ENCODE measurements around the gene CCDC88B.

CCDC88B gene

GRCh38 chr11:64372021-64372420, 32.0 kb downstream of the CCDC88B start:
- no peaks in the 10 kb centered on the region for H3K27me3 ChIP-seq (ENCODE audit: insufficient read depth, low read length)
- no peaks in the 10 kb centered on the region for H3K4me1 ChIP-seq (ENCODE audit: insufficient read depth, low read length)
- no peak overlapping the region for H3K27ac ChIP-seq (ENCODE audit: low read depth, low read length)
- H3K4me3 ChIP-seq (ENCODE audit: low read length) = no peak overlapping the region
- H3K9me3 ChIP-seq (ENCODE audit: insufficient read depth, low read depth, low read length) = no peaks in the 10 kb centered on the region
- WGBS = 94% methylated on average over 6 of the region's 6 CpGs
- no peak overlapping the region for H3K9ac ChIP-seq (ENCODE audit: low read depth, low read length)
- peaks cover 11% of the 10 kb centered on the region; the same call in 1 of the 2 replicates for H3K36me3 ChIP-seq (ENCODE audit: insufficient read depth, low read length)

- H3K36me3 ChIP-seq (ENCODE audit: insufficient read depth, low read length) = 0 out of 2 replicates have a peak, but pooled peaks cover 6% of the 10 kb centered on the region
- WGBS = 58% methylated on average over 18 of the region's 18 CpGs
- peak overlapping the region; percentile 26; the same call in 1 of the 2 replicates for H3K4me3 ChIP-seq (ENCODE audit: low read length)
- no peaks in the 10 kb centered on the region for H3K9me3 ChIP-seq (ENCODE audit: insufficient read depth, low read depth, low read length)
- H3K27ac ChIP-seq (ENCODE audit: low read depth, low read length) = peak overlapping the region; percentile 43; the same call in 1 of the 2 replicates
- H3K27me3 ChIP-seq (ENCODE audit: insufficient read depth, low read length) = no peaks in the 10 kb centered on the region
- H3K9ac ChIP-seq (ENCODE audit: low read depth, low read length) = no peak overlapping the region
- no peaks in the 10 kb centered on the region for H3K4me1 ChIP-seq (ENCODE audit: insufficient read depth, low read length)
Observed at GRCh38 chr11:64372802-64373597, 33.0 kb downstream of the CCDC88B start.

GRCh38 chr11:64373598-64373974, 33.6 kb downstream of the CCDC88B start:
- H3K4me3 ChIP-seq (ENCODE audit: low read length) = peak overlapping the region; percentile 26; the same call in 1 of the 2 replicates
- H3K27ac ChIP-seq (ENCODE audit: low read depth, low read length) = peak overlapping the region; percentile 43; the same call in 1 of the 2 replicates
- WGBS = 48% methylated on average over 5 of the region's 5 CpGs

GRCh38 chr11:64376071-64376470, 36.1 kb downstream of the CCDC88B start:
- WGBS = 91% methylated on average over 6 of the region's 7 CpGs
- H3K9me3 ChIP-seq (ENCODE audit: insufficient read depth, low read depth, low read length) = no peaks in the 10 kb centered on the region
- no peak overlapping the region for H3K9ac ChIP-seq (ENCODE audit: low read depth, low read length)
- no peaks in the 10 kb centered on the region for H3K4me1 ChIP-seq (ENCODE audit: insufficient read depth, low read length)
- no peaks in the 10 kb centered on the region for H3K27me3 ChIP-seq (ENCODE audit: insufficient read depth, low read length)
- H3K4me3 ChIP-seq (ENCODE audit: low read length) = no peak overlapping the region
- H3K27ac ChIP-seq (ENCODE audit: low read depth, low read length) = no peak overlapping the region
- H3K36me3 ChIP-seq (ENCODE audit: insufficient read depth, low read length) = no peaks in the 10 kb centered on the region

More at GRCh38 chr11:64373598-64373974, 33.6 kb downstream of the CCDC88B start:
- Histone ChIP-seq H3K4me1 (ENCODE audit: insufficient read depth, low read length) (no peaks in the 10 kb centered on the region), H3K36me3 (ENCODE audit: insufficient read depth, low read length) (0 out of 2 replicates have a peak, but pooled peaks cover 6% of the 10 kb centered on the region), H3K9ac (ENCODE audit: low read depth, low read length) (no peak overlapping the region), H3K27me3 (ENCODE audit: insufficient read depth, low read length) (no peaks in the 10 kb centered on the region), H3K9me3 (ENCODE audit: insufficient read depth, low read depth, low read length) (no peaks in the 10 kb centered on the region)

GRCh38 chr11:64378335-64378880, 38.4 kb downstream of the CCDC88B start:
- Histone ChIP-seq H3K27ac (ENCODE audit: low read depth, low read length) (no peak overlapping the region), H3K4me3 (ENCODE audit: low read length) (no peak overlapping the region), H3K4me1 (ENCODE audit: insufficient read depth, low read length) (no peaks in the 10 kb centered on the region), H3K36me3 (ENCODE audit: insufficient read depth, low read length) (no peaks in the 10 kb centered on the region), H3K9ac (ENCODE audit: low read depth, low read length) (no peak overlapping the region), H3K27me3 (ENCODE audit: insufficient read depth, low read length) (no peaks in the 10 kb centered on the region), H3K9me3 (ENCODE audit: insufficient read depth, low read depth, low read length) (no peaks in the 10 kb centered on the region)
- WGBS = 91% methylated on average over 14 of the region's 14 CpGs

GRCh38 chr11:64379160-64379559, 39.2 kb downstream of the CCDC88B start:
- no peaks in the 10 kb centered on the region for H3K36me3 ChIP-seq (ENCODE audit: insufficient read depth, low read length)
- H3K9me3 ChIP-seq (ENCODE audit: insufficient read depth, low read depth, low read length) = no peaks in the 10 kb centered on the region
- H3K4me1 ChIP-seq (ENCODE audit: insufficient read depth, low read length) = no peaks in the 10 kb centered on the region
- H3K27me3 ChIP-seq (ENCODE audit: insufficient read depth, low read length) = no peaks in the 10 kb centered on the region
- no peak overlapping the region for H3K4me3 ChIP-seq (ENCODE audit: low read length)
- 94% methylated on average over 15 of the region's 15 CpGs for WGBS
- no peak overlapping the region for H3K27ac ChIP-seq (ENCODE audit: low read depth, low read length)
- no peak overlapping the region for H3K9ac ChIP-seq (ENCODE audit: low read depth, low read length)

GRCh38 chr11:64379817-64380709, 40.1 kb downstream of the CCDC88B start:
- no peak overlapping the region for H3K4me3 ChIP-seq (ENCODE audit: low read length)
- H3K9ac ChIP-seq (ENCODE audit: low read depth, low read length) = no peak overlapping the region
- no peaks in the 10 kb centered on the region for H3K36me3 ChIP-seq (ENCODE audit: insufficient read depth, low read length)
- no peaks in the 10 kb centered on the region for H3K4me1 ChIP-seq (ENCODE audit: insufficient read depth, low read length)
- no peaks in the 10 kb centered on the region for H3K27me3 ChIP-seq (ENCODE audit: insufficient read depth, low read length)
- H3K9me3 ChIP-seq (ENCODE audit: insufficient read depth, low read depth, low read length) = no peaks in the 10 kb centered on the region
- H3K27ac ChIP-seq (ENCODE audit: low read depth, low read length) = no peak overlapping the region
- 81% methylated on average over 35 of the region's 35 CpGs for WGBS

GRCh38 chr11:64381350-64381749, 41.3 kb downstream of the CCDC88B start:
- 85% methylated on average over 5 of the region's 6 CpGs for WGBS
- no peak overlapping the region for H3K9ac ChIP-seq (ENCODE audit: low read depth, low read length)
- no peaks in the 10 kb centered on the region for H3K36me3 ChIP-seq (ENCODE audit: insufficient read depth, low read length)
- H3K9me3 ChIP-seq (ENCODE audit: insufficient read depth, low read depth, low read length) = no peaks in the 10 kb centered on the region
- no peaks in the 10 kb centered on the region for H3K4me1 ChIP-seq (ENCODE audit: insufficient read depth, low read length)
- H3K27ac ChIP-seq (ENCODE audit: low read depth, low read length) = no peak overlapping the region
- no peak overlapping the region for H3K4me3 ChIP-seq (ENCODE audit: low read length)
- no peaks in the 10 kb centered on the region for H3K27me3 ChIP-seq (ENCODE audit: insufficient read depth, low read length)

GRCh38 chr11:64382047-64382446, 42.0 kb downstream of the CCDC88B start:
- WGBS = 90% methylated on average over 6 of the region's 6 CpGs
- Histone ChIP-seq H3K9me3 (ENCODE audit: insufficient read depth, low read depth, low read length) (no peaks in the 10 kb centered on the region), H3K4me1 (ENCODE audit: insufficient read depth, low read length) (no peaks in the 10 kb centered on the region), H3K27me3 (ENCODE audit: insufficient read depth, low read length) (no peaks in the 10 kb centered on the region), H3K4me3 (ENCODE audit: low read length) (no peak overlapping the region), H3K36me3 (ENCODE audit: insufficient read depth, low read length) (no peaks in the 10 kb centered on the region), H3K27ac (ENCODE audit: low read depth, low read length) (no peak overlapping the region), H3K9ac (ENCODE audit: low read depth, low read length) (no peak overlapping the region)

GRCh38 chr11:64382586-64382985, 42.6 kb downstream of the CCDC88B start:
- Histone ChIP-seq H3K27ac (ENCODE audit: low read depth, low read length) (no peak overlapping the region), H3K4me3 (ENCODE audit: low read length) (no peak overlapping the region), H3K36me3 (ENCODE audit: insufficient read depth, low read length) (no peaks in the 10 kb centered on the region), H3K9me3 (ENCODE audit: insufficient read depth, low read depth, low read length) (no peaks in the 10 kb centered on the region), H3K27me3 (ENCODE audit: insufficient read depth, low read length) (no peaks in the 10 kb centered on the region), H3K4me1 (ENCODE audit: insufficient read depth, low read length) (no peaks in the 10 kb centered on the region), H3K9ac (ENCODE audit: low read depth, low read length) (no peak overlapping the region)
- 84% methylated on average over 8 of the region's 8 CpGs for WGBS

GRCh38 chr11:64383580-64383979, 43.6 kb downstream of the CCDC88B start:
- Histone ChIP-seq H3K36me3 (ENCODE audit: insufficient read depth, low read length) (no peaks in the 10 kb centered on the region), H3K4me3 (ENCODE audit: low read length) (no peak overlapping the region), H3K9ac (ENCODE audit: low read depth, low read length) (no peak overlapping the region), H3K27ac (ENCODE audit: low read depth, low read length) (no peak overlapping the region), H3K4me1 (ENCODE audit: insufficient read depth, low read length) (no peaks in the 10 kb centered on the region), H3K9me3 (ENCODE audit: insufficient read depth, low read depth, low read length) (no peaks in the 10 kb centered on the region), H3K27me3 (ENCODE audit: insufficient read depth, low read length) (no peaks in the 10 kb centered on the region)
- 49% methylated on average over 2 of the region's 2 CpGs for WGBS
